Measurements from ENCODE around the gene CFAP90. TPM values are rescaled to one million over a fixed set of nuclear protein-coding genes. Genes with fewer than 3 reads are reported as not detected.

CFAP90 gene, protein sequence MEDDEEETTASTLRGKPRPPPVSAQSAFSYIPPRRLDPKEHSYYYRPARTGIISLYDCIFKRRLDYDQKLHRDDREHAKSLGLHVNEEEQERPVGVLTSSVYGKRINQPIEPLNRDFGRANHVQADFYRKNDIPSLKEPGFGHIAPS
- not detected for total RNA-seq

- Histone ChIP-seq H3K4me1 (ENCODE audit: control insufficient read depth in 1 of 2, low read depth in 2 of 2) (peaks cover 5 to 16% of the 10 kb centered on the region in 2 donors), H3K4me3 (peak within 1 kb of the TSS; percentile 75), H3K9me3 (no peaks in the 10 kb centered on the region), H3K27me3 (replicated peaks; ENCODE audit: insufficient read depth) (no peaks in the 10 kb centered on the region), H3K36me3 (no peaks in the 10 kb centered on the region), H3K27ac (no peak within 1 kb of the TSS)
- ATAC-seq (ENCODE audit: insufficient number of reproducible peaks, low FRiP score, low read depth) (no peak), DNase-seq (ENCODE audit: low spot score) (no peak)
- TF ChIP-seq, protein P1, sequence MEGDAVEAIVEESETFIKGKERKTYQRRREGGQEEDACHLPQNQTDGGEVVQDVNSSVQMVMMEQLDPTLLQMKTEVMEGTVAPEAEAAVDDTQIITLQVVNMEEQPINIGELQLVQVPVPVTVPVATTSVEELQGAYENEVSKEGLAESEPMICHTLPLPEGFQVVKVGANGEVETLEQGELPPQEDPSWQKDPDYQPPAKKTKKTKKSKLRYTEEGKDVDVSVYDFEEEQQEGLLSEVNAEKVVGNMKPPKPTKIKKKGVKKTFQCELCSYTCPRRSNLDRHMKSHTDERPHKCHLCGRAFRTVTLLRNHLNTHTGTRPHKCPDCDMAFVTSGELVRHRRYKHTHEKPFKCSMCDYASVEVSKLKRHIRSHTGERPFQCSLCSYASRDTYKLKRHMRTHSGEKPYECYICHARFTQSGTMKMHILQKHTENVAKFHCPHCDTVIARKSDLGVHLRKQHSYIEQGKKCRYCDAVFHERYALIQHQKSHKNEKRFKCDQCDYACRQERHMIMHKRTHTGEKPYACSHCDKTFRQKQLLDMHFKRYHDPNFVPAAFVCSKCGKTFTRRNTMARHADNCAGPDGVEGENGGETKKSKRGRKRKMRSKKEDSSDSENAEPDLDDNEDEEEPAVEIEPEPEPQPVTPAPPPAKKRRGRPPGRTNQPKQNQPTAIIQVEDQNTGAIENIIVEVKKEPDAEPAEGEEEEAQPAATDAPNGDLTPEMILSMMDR (IDR thresholded peaks at IDR 0.05) = peak; percentile 25
Measured at GRCh38 chr5:7850395-7851239, at the start of gene CFAP90. CFAP90 (minus strand) TSS chr5:7851133; CDS start chr5:7851021, 112 bp downstream.

- no peak for ATAC-seq (ENCODE audit: insufficient number of reproducible peaks, low FRiP score, low read depth)
- TF ChIP-seq, protein P1 (IDR thresholded peaks at IDR 0.05) = no peak
- no peak for DNase-seq (ENCODE audit: low spot score)
- no peak overlapping the region for H3K4me3 ChIP-seq
- H3K27ac ChIP-seq = no peak overlapping the region
- H3K27me3 ChIP-seq (replicated peaks; ENCODE audit: insufficient read depth) = no peaks in the 10 kb centered on the region
- no peaks in the 10 kb centered on the region for H3K9me3 ChIP-seq
- no peaks in the 10 kb centered on the region for H3K4me1 ChIP-seq (ENCODE audit: control insufficient read depth in 1 of 2, low read depth in 2 of 2)
- peaks cover 47% of the 10 kb centered on the region for H3K36me3 ChIP-seq
Measured at GRCh38 chr5:7897014-7897600, 46.2 kb upstream of the CFAP90 start.

- no peak overlapping the region for H3K27ac ChIP-seq
- TF ChIP-seq, protein P1 (IDR thresholded peaks at IDR 0.05) = no peak
- DNase-seq (ENCODE audit: low spot score) (no peak), ATAC-seq (ENCODE audit: insufficient number of reproducible peaks, low FRiP score, low read depth) (no peak)
- H3K27me3 ChIP-seq (replicated peaks; ENCODE audit: insufficient read depth) = no peaks in the 10 kb centered on the region
- H3K4me1 ChIP-seq (ENCODE audit: control insufficient read depth in 1 of 2, low read depth in 2 of 2) = no peaks in the 10 kb centered on the region
- no peaks in the 10 kb centered on the region for H3K9me3 ChIP-seq
- H3K36me3 ChIP-seq = peaks cover 60% of the 10 kb centered on the region
- H3K4me3 ChIP-seq = no peak overlapping the region
Measured at GRCh38 chr5:7894860-7895259, 43.9 kb upstream of the CFAP90 start.

GRCh38 chr5:7894439-7894838 lies 43.5 kb upstream of the CFAP90 start:
- Histone ChIP-seq H3K4me1 (ENCODE audit: control insufficient read depth in 1 of 2, low read depth in 2 of 2) (no peaks in the 10 kb centered on the region), H3K36me3 (peaks cover 62% of the 10 kb centered on the region), H3K9me3 (no peaks in the 10 kb centered on the region), H3K4me3 (no peak overlapping the region), H3K27ac (no peak overlapping the region), H3K27me3 (replicated peaks; ENCODE audit: insufficient read depth) (no peaks in the 10 kb centered on the region)
- ATAC-seq (ENCODE audit: insufficient number of reproducible peaks, low FRiP score, low read depth) = no peak
- TF ChIP-seq, protein P1 (IDR thresholded peaks at IDR 0.05) = no peak
- DNase-seq (ENCODE audit: low spot score) = no peak

GRCh38 chr5:7888901-7889300 lies 38.0 kb upstream of the CFAP90 start:
- TF ChIP-seq, protein P1 (IDR thresholded peaks at IDR 0.05) = no peak
- no peak overlapping the region for H3K27ac ChIP-seq
- DNase-seq (ENCODE audit: low spot score) (no peak), ATAC-seq (ENCODE audit: insufficient number of reproducible peaks, low FRiP score, low read depth) (no peak)
- no peaks in the 10 kb centered on the region for H3K9me3 ChIP-seq
- H3K27me3 ChIP-seq (replicated peaks; ENCODE audit: insufficient read depth) = no peaks in the 10 kb centered on the region
- H3K36me3 ChIP-seq = peaks cover 43% of the 10 kb centered on the region
- H3K4me1 ChIP-seq (ENCODE audit: control insufficient read depth in 1 of 2, low read depth in 2 of 2) = no peaks in the 10 kb centered on the region
- no peak overlapping the region for H3K4me3 ChIP-seq

All from thoracic aorta (tissue), 2 donors.